Stimulated activated CD8-positive, alpha-beta memory T cell treated with anti-CD3 and anti-CD28 coated beads, Interleukin-12 subunit alpha, Interleukin-12 subunit beta, amount 100 ng/mL, for 4 hours (primary cell): ENCODE data around the gene SPTBN4.
"Not testable (repeated sequence)": the region's sequence is repeated elsewhere in the genome, so short reads cannot be mapped to it uniquely, and the experiment has no call there.

Experiments used
- DNase-seq: peaks from one replicate; pipeline ENCODE4 v3.0.0-alpha.2; 2020; ENCODE audit warnings: low read depth

Gene SPTBN4

GRCh38 chr19:40466985-40467734, at the start of gene SPTBN4:
Gene SPTBN4, plus strand, starts transcription at chr19:40467001. Its CDS starts 5,621 bp downstream, at chr19:40472622.
- DNase-seq, result no peak

- no peak for DNase-seq
Observed at GRCh38 chr19:40417643-40417981, 49.2 kb upstream of the SPTBN4 start.

- no peak for DNase-seq
Observed at GRCh38 chr19:40418040-40418439, 48.8 kb upstream of the SPTBN4 start.

- no peak for DNase-seq
Observed at GRCh38 chr19:40419066-40419612, 47.7 kb upstream of the SPTBN4 start.

- DNase-seq, result no peak
Observed at GRCh38 chr19:40419780-40420179, 47.0 kb upstream of the SPTBN4 start.

- DNase-seq, result no peak
Observed at GRCh38 chr19:40420451-40420765, 46.4 kb upstream of the SPTBN4 start.

- peak; percentile 49 for DNase-seq
Observed at GRCh38 chr19:40420766-40421765, 45.7 kb upstream of the SPTBN4 start.

- no peak for DNase-seq
Observed at GRCh38 chr19:40421993-40422747, 44.6 kb upstream of the SPTBN4 start.

GRCh38 chr19:40422748-40423566, 43.8 kb upstream of the SPTBN4 start:
- DNase-seq, result no peak

- no peak for DNase-seq
Observed at GRCh38 chr19:40423938-40424337, 42.9 kb upstream of the SPTBN4 start.

GRCh38 chr19:40424637-40425449, 42.0 kb upstream of the SPTBN4 start:
- no peak for DNase-seq

- DNase-seq, result peak; percentile 100
Observed at GRCh38 chr19:40425450-40426287, 41.1 kb upstream of the SPTBN4 start, which contains the start of gene SERTAD1. Gene SERTAD1, minus strand, starts transcription at chr19:40425992. Its CDS starts 2,446 bp downstream, at chr19:40423546.

GRCh38 chr19:40428197-40428596, 38.6 kb upstream of the SPTBN4 start:
- not testable (repeated sequence) for DNase-seq

- not testable (repeated sequence) for DNase-seq
Observed at GRCh38 chr19:40430242-40430641, 36.6 kb upstream of the SPTBN4 start.

- DNase-seq, result no peak
Observed at GRCh38 chr19:40431698-40432097, 35.1 kb upstream of the SPTBN4 start.

- DNase-seq, result not testable (repeated sequence)
Observed at GRCh38 chr19:40432760-40433159, 34.0 kb upstream of the SPTBN4 start.

GRCh38 chr19:40433391-40434216, 33.2 kb upstream of the SPTBN4 start:
- peak; percentile 36 for DNase-seq

GRCh38 chr19:40438284-40438683, 28.5 kb upstream of the SPTBN4 start:
- no peak for DNase-seq
